IMR-90 (cell line): ENCODE results near the gene RAD51AP2. TPM values are rescaled to one million over a fixed set of nuclear protein-coding genes. Genes with fewer than 3 reads are reported as not detected.

ENCODE experiments used
- ATAC-seq: fragments of 200-7000 bp; cut with Tn5 transposase; 2 replicates; pipeline ENCODE4 v1.9.1; 2020; ENCODE audit warnings: low read depth, mild to moderate bottlenecking, moderate library complexity
- BruUV-seq: library from RNA; stranded (reverse); fragments of 400-500 nt; replicated peaks from 2 replicates; lab custom pipeline; 2021; lab: Mats Ljungman, UMichigan
- CTCF ChIA-PET: fragments of 300-600 bp; formaldehyde crosslinking; extraction: SDS; loops from one replicate; lab custom pipeline; 2021; ENCODE audit warnings: antibody characterized with exemption; lab: Yijun Ruan, JAX
- POLR2A ChIA-PET: fragments of 300-600 bp; sonication (Branson Sonifier 250); formaldehyde crosslinking; loops from one replicate; lab custom pipeline; 2022; ENCODE audit warnings: antibody characterized with exemption; ENCODE audit not compliant: unreplicated experiment; lab: Charles Lee
- DNase-seq: peaks from one replicate; pipeline ENCODE4 v3.0.0; 2013
- H2AFZ ChIP-seq: replicated peaks from 2 replicates; pipeline ENCODE3; 2013; ENCODE audit warnings: low read length, mild to moderate bottlenecking; ENCODE audit not compliant: poor library complexity
- H2AK5ac ChIP-seq: 2 replicates; pipeline ENCODE4 v1.6.1; 2013; ENCODE audit warnings: low read depth, low read length, inconsistent platforms
- H2AK9ac ChIP-seq: replicated peaks from 2 replicates; pipeline ENCODE3; 2013; ENCODE audit warnings: mild to moderate bottlenecking, low read depth, low read length, moderate library complexity; ENCODE audit not compliant: poor library complexity
- H2BK120ac ChIP-seq: 2 replicates; pipeline ENCODE4 v1.6.1; 2013; ENCODE audit warnings: low read depth, low read length, inconsistent platforms
- H2BK15ac ChIP-seq: 3 replicates; pipeline ENCODE4 v1.6.1; 2013; ENCODE audit warnings: low read depth, low read length, inconsistent platforms
- H2BK20ac ChIP-seq: 2 replicates; pipeline ENCODE4 v1.6.1; 2013; ENCODE audit warnings: low read depth, mild to moderate bottlenecking, inconsistent platforms, low read length, moderate library complexity
- H2BK5ac ChIP-seq: 2 replicates; pipeline ENCODE4 v1.6.1; 2013; ENCODE audit warnings: mild to moderate bottlenecking, low read depth, low read length, inconsistent platforms; ENCODE audit not compliant: poor library complexity, severe bottlenecking
- H3K14ac ChIP-seq: replicated peaks from 2 replicates; pipeline ENCODE4 v1.6.1; 2013; ENCODE audit warnings: low read depth, low read length, inconsistent platforms
- H3K18ac ChIP-seq: 2 replicates; pipeline ENCODE4 v1.6.1; 2013; ENCODE audit warnings: low read depth, low read length, control low read depth
- H3K23ac ChIP-seq: 2 replicates; pipeline ENCODE4 v1.6.1; 2013; ENCODE audit warnings: low read depth, low read length, inconsistent platforms
- H3K27ac ChIP-seq: 2 replicates; pipeline ENCODE4 v1.5.1; 2013; ENCODE audit warnings: mild to moderate bottlenecking, control low read depth, low read length; ENCODE audit not compliant: insufficient read depth
- H3K27me3 ChIP-seq: 2 replicates; pipeline ENCODE4 v1.6.1; 2013; ENCODE audit warnings: low read length; ENCODE audit not compliant: control insufficient read depth, insufficient read depth
- H3K36me3 ChIP-seq: 2 replicates; pipeline ENCODE4 v1.6.1; 2013; ENCODE audit warnings: low read length, mixed read lengths; ENCODE audit not compliant: control insufficient read depth, insufficient read depth
- H3K4ac ChIP-seq: 2 replicates; pipeline ENCODE4 v1.6.1; 2013; ENCODE audit warnings: low read depth, low read length, inconsistent platforms
- H3K4me1 ChIP-seq: 2 replicates; pipeline ENCODE4 v1.6.1; 2013; ENCODE audit warnings: low read length, mixed read lengths; ENCODE audit not compliant: control insufficient read depth, insufficient read depth
- H3K4me2 ChIP-seq: 2 replicates; pipeline ENCODE4 v1.6.1; 2013; ENCODE audit warnings: low read depth, mild to moderate bottlenecking, control low read depth, low read length, moderate library complexity
- H3K4me3 ChIP-seq: 2 replicates; pipeline ENCODE4 v1.5.1; 2013; ENCODE audit warnings: low read depth, mild to moderate bottlenecking, control low read depth, low read length, moderate library complexity; ENCODE audit not compliant: insufficient read depth
- H3K56ac ChIP-seq: 2 replicates; pipeline ENCODE4 v1.6.1; 2013; ENCODE audit warnings: low read length, inconsistent platforms; ENCODE audit not compliant: insufficient read depth; ENCODE audit errors: extremely low read depth
- H3K79me1 ChIP-seq, 2 experiments: 2 replicates each; pipeline ENCODE4 v1.6.1; 2013; ENCODE audit warnings: low read length in 2 of 2, inconsistent platforms in 1 of 2, low read depth in 1 of 2
- H3K9ac ChIP-seq: 2 replicates; pipeline ENCODE4 v1.6.1; 2013; ENCODE audit warnings: low read depth, low read length, control low read depth
- H3K9me1 ChIP-seq: 2 replicates; pipeline ENCODE4 v1.6.1; 2013; ENCODE audit warnings: low read length, inconsistent platforms; ENCODE audit not compliant: insufficient read depth
- H3K9me3 ChIP-seq: 2 replicates; pipeline ENCODE4 v1.6.1; 2013; ENCODE audit warnings: low read length; ENCODE audit not compliant: control insufficient read depth, insufficient read depth
- H4K20me1 ChIP-seq: 2 replicates; pipeline ENCODE4 v1.6.1; 2013; ENCODE audit warnings: low read length, inconsistent platforms; ENCODE audit not compliant: insufficient read depth
- H4K5ac ChIP-seq: 2 replicates; pipeline ENCODE4 v1.6.1; 2013; ENCODE audit warnings: mild to moderate bottlenecking, low read depth, low read length, control low read depth
- H4K8ac ChIP-seq, 2 experiments: 2 replicates each; pipeline ENCODE4 v1.6.1; 2013; ENCODE audit warnings: low read depth in 2 of 2, low read length in 2 of 2, control low read depth in 1 of 2, inconsistent platforms in 1 of 2
- H4K91ac ChIP-seq: 2 replicates; pipeline ENCODE4 v1.6.1; 2013; ENCODE audit warnings: low read depth, low read length, inconsistent platforms; ENCODE audit not compliant: insufficient read depth
- BHLHE40 ChIP-seq: fragments of 150-350 bp; IDR thresholded peaks from 2 replicates; pipeline ENCODE4 v1.6.1; 2016; ENCODE audit warnings: mild to moderate bottlenecking, low read depth, low read length
- CEBPB ChIP-seq: IDR thresholded peaks from 2 replicates; pipeline ENCODE4 v1.6.1; 2012; ENCODE audit warnings: low read depth, low read length, improper control_type of control experiment
- CHD1 ChIP-seq: IDR thresholded peaks from 2 replicates; pipeline ENCODE4 v1.6.1; 2012; ENCODE audit warnings: low read depth, low read length, improper control_type of control experiment
- FOS ChIP-seq: fragments of 150-350 bp; IDR thresholded peaks from 2 replicates; pipeline ENCODE4 v1.6.1; 2016; ENCODE audit warnings: low read depth, low read length
- MAFK ChIP-seq: IDR thresholded peaks from 2 replicates; pipeline ENCODE4 v1.6.1; 2012; ENCODE audit warnings: low read depth, low read length, improper control_type of control experiment
- MAZ ChIP-seq: IDR thresholded peaks from 2 replicates; pipeline ENCODE4 v1.6.1; 2012; ENCODE audit warnings: low read depth, mild to moderate bottlenecking, low read length, improper control_type of control experiment, moderate library complexity, borderline replicate concordance
- MXI1 ChIP-seq: IDR thresholded peaks from 2 replicates; pipeline ENCODE4 v1.6.1; 2012; ENCODE audit warnings: low read depth, mild to moderate bottlenecking, low read length, moderate library complexity, borderline replicate concordance
- NFE2L2 ChIP-seq: fragments of 150-350 bp; IDR thresholded peaks from 2 replicates; pipeline ENCODE4 v1.6.1; 2016; ENCODE audit warnings: low read depth, mild to moderate bottlenecking, low read length
- POLR2A ChIP-seq: IDR thresholded peaks from 2 replicates; pipeline ENCODE4 v1.6.1; 2012; ENCODE audit warnings: mild to moderate bottlenecking, low read depth, low read length
- RAD21 ChIP-seq: IDR thresholded peaks from 2 replicates; pipeline ENCODE4 v1.6.1; 2012; ENCODE audit warnings: low read length, improper control_type of control experiment
- RCOR1 ChIP-seq: IDR thresholded peaks from 2 replicates; pipeline ENCODE4 v1.6.1; 2012; ENCODE audit warnings: mild to moderate bottlenecking, low read length, improper control_type of control experiment; ENCODE audit not compliant: insufficient replicate concordance
- RFX5 ChIP-seq: IDR thresholded peaks from 2 replicates; pipeline ENCODE4 v1.8.0; 2012; ENCODE audit warnings: low read depth, mild to moderate bottlenecking, low read length, moderate library complexity
- SMC3 ChIP-seq: fragments of 150-350 bp; IDR thresholded peaks from 2 replicates; pipeline ENCODE4 v1.6.1; 2016; ENCODE audit warnings: low read depth, mild to moderate bottlenecking, antibody characterized with exemption, low read length, moderate library complexity
- WGBS, 2 experiments: methylation state at CpG; one replicate each; pipeline versions ENCODE4 v1.1.5 to v1.1.7; 2013; ENCODE audit warnings: missing lambda C conversion rate in 2 of 2; ENCODE audit not compliant: insufficient read length in 1 of 2; ENCODE audit errors: extremely low coverage in 2 of 2; 5-methylcytosine and 5-hydroxymethylcytosine counted together
- dilution Hi-C: fragments of 300-500 bp; cut with HindIII; formaldehyde crosslinking; loops from one replicate; pipeline ENCODE4 v1.14.3; 2018; ENCODE audit warnings: low sequenced_read_pairs; ENCODE audit not compliant: unreplicated experiment
- in situ Hi-C: fragments of 300-500 bp; cut with MboI; formaldehyde crosslinking; loops from 3 replicates; pipeline ENCODE4 v1.14.3; 2019; ENCODE audit warnings: low sequenced_read_pairs, inconsistent platforms, mixed read lengths
- intact Hi-C: fragments of 100-400 bp; cut with micrococcal nuclease; formaldehyde crosslinking; loops from 2 replicates; pipeline ENCODE4 v1.10.0; 2022
- polyA plus RNA-seq, 3 experiments: library from polyadenylated mRNA; depleted of rRNA; stranded (reverse); fragments of >200 nt; gene quantifications; 2 replicates each; pipeline ENCODE4 v1.2.3, GENCODE V29; 2012; ENCODE audit warnings: low replicate concordance in 1 of 3
- total RNA-seq: library from RNA; depleted of rRNA; stranded (reverse); fragments of >200 nt; gene quantifications from 2 replicates; pipeline ENCODE4 v1.2.3, GENCODE V29; 2012
- TF ChIP-seq, protein P1 (sequence below): fragments of 150-350 bp; IDR thresholded peaks from 2 replicates; pipeline ENCODE4 v1.6.1; 2016; ENCODE audit warnings: low read depth, mild to moderate bottlenecking, low read length, moderate library complexity, borderline replicate concordance
- TF ChIP-seq, protein P2 (sequence below): fragments of 150-350 bp; IDR thresholded peaks from 2 replicates; pipeline ENCODE4 v1.6.1; 2017; ENCODE audit warnings: mild to moderate bottlenecking, antibody characterized with exemption, low read length, low read depth
- TF ChIP-seq, protein P3 (sequence below): conservative IDR thresholded peaks from 2 replicates; pipeline ENCODE4 v1.5.1; 2012; ENCODE audit warnings: mild to moderate bottlenecking, low read depth, low read length, improper control_type of control experiment

RAD51AP2 gene
- total and polyA plus RNA-seq, 2 of the 4 experiments (the other 2 are of a cell fraction), result not detected

DNA sequence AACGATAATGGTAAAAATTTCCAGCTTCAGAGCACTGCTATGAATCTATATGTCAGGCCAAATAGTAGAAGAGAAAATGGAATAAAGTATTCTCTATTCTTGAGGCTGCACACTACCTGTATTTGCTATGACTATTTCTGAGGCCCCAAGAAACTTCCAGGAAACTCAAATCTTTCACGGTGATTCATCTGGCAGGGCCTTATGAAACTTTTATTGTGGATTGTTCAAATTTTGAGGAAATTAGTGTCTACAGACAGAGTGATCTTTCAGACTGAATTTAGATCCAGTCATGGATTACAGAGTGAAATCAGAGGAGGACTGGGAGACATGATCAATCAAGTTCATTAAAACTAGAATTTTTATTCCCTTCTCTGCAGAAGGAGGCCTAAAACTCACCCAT, 18.2 kb upstream of the RAD51AP2 start:
- Histone ChIP-seq H3K9me3 (no peaks in the 10 kb centered on the region; the same call in 1 of the 2 replicates), H4K91ac (no peak overlapping the region), H3K9me1 (no peaks in the 10 kb centered on the region), H3K14ac (no peak overlapping the region), H2BK120ac (no peak overlapping the region), H2BK20ac (no peak overlapping the region), H3K4me1 (no peaks in the 10 kb centered on the region; the same call in 1 of the 2 replicates), H4K8ac (no peak overlapping the region), H3K27me3 (peaks cover 21% of the 10 kb centered on the region), H3K56ac (no peak overlapping the region), H4K5ac (no peak overlapping the region), H3K36me3 (no peaks in the 10 kb centered on the region), H2AFZ (no peak overlapping the region), H3K27ac (no peak overlapping the region), H3K23ac (no peak overlapping the region), H3K4ac (no peak overlapping the region), H3K79me1 (no peaks in the 10 kb centered on the region), H3K4me2 (no peak overlapping the region), H2BK15ac (no peak overlapping the region), H3K9ac (no peak overlapping the region), H2AK5ac (no peak overlapping the region), H2AK9ac (no peak overlapping the region), H3K18ac (no peak overlapping the region), H3K4me3 (no peak overlapping the region), H4K20me1 (no peaks in the 10 kb centered on the region), H2BK5ac (no peak overlapping the region)
- WGBS, 2 experiments, result no CpG with 5 or more reads among the region's 2 CpGs
- DNase-seq, result no peak
- in situ Hi-C loops (no loop called here), intact Hi-C loops (no loop called here), dilution Hi-C loops (no loop called here)
- TF ChIP-seq, protein P1, sequence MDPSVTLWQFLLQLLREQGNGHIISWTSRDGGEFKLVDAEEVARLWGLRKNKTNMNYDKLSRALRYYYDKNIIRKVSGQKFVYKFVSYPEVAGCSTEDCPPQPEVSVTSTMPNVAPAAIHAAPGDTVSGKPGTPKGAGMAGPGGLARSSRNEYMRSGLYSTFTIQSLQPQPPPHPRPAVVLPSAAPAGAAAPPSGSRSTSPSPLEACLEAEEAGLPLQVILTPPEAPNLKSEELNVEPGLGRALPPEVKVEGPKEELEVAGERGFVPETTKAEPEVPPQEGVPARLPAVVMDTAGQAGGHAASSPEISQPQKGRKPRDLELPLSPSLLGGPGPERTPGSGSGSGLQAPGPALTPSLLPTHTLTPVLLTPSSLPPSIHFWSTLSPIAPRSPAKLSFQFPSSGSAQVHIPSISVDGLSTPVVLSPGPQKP, result no peak
- no peak for TF ChIP-seq BHLHE40
- TF ChIP-seq, protein P2, sequence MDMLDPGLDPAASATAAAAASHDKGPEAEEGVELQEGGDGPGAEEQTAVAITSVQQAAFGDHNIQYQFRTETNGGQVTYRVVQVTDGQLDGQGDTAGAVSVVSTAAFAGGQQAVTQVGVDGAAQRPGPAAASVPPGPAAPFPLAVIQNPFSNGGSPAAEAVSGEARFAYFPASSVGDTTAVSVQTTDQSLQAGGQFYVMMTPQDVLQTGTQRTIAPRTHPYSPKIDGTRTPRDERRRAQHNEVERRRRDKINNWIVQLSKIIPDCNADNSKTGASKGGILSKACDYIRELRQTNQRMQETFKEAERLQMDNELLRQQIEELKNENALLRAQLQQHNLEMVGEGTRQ, result no peak
- no peak for TF ChIP-seq CHD1
- TF ChIP-seq, protein P3, sequence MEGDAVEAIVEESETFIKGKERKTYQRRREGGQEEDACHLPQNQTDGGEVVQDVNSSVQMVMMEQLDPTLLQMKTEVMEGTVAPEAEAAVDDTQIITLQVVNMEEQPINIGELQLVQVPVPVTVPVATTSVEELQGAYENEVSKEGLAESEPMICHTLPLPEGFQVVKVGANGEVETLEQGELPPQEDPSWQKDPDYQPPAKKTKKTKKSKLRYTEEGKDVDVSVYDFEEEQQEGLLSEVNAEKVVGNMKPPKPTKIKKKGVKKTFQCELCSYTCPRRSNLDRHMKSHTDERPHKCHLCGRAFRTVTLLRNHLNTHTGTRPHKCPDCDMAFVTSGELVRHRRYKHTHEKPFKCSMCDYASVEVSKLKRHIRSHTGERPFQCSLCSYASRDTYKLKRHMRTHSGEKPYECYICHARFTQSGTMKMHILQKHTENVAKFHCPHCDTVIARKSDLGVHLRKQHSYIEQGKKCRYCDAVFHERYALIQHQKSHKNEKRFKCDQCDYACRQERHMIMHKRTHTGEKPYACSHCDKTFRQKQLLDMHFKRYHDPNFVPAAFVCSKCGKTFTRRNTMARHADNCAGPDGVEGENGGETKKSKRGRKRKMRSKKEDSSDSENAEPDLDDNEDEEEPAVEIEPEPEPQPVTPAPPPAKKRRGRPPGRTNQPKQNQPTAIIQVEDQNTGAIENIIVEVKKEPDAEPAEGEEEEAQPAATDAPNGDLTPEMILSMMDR, result no peak
- no peak for TF ChIP-seq RCOR1
- TF ChIP-seq SMC3, result no peak
- no peak for TF ChIP-seq MXI1
- no peak for TF ChIP-seq MAZ
- TF ChIP-seq FOS, result no peak
- no peak for TF ChIP-seq RAD21
- no peak for TF ChIP-seq CEBPB
- TF ChIP-seq MAFK, result no peak
- no peak for TF ChIP-seq NFE2L2
- TF ChIP-seq POLR2A, result no peak
- TF ChIP-seq RFX5, result no peak
- no peak for ATAC-seq
- ChIA-PET POLR2A (no interaction called here), CTCF (interaction anchor here (0.7 kb wide), 1 partner anchor 109 kb away, joined by 3 read pairs; no protein-coding TSS in a partner anchor)
- BruUV-seq, result no TSS peak
